Astrocyte of the hippocampus (primary cell): ENCODE results near the gene GOLPH3L.
"Not testable (repeated sequence)": the region's sequence is repeated elsewhere in the genome, so short reads cannot be mapped to it uniquely, and the experiment has no call there.

ENCODE experiments used
- DNase-seq: peaks from one replicate; pipeline ENCODE4 v3.0.0; 2011; ENCODE audit warnings: low read depth, low spot score

The GOLPH3L gene

DNA sequence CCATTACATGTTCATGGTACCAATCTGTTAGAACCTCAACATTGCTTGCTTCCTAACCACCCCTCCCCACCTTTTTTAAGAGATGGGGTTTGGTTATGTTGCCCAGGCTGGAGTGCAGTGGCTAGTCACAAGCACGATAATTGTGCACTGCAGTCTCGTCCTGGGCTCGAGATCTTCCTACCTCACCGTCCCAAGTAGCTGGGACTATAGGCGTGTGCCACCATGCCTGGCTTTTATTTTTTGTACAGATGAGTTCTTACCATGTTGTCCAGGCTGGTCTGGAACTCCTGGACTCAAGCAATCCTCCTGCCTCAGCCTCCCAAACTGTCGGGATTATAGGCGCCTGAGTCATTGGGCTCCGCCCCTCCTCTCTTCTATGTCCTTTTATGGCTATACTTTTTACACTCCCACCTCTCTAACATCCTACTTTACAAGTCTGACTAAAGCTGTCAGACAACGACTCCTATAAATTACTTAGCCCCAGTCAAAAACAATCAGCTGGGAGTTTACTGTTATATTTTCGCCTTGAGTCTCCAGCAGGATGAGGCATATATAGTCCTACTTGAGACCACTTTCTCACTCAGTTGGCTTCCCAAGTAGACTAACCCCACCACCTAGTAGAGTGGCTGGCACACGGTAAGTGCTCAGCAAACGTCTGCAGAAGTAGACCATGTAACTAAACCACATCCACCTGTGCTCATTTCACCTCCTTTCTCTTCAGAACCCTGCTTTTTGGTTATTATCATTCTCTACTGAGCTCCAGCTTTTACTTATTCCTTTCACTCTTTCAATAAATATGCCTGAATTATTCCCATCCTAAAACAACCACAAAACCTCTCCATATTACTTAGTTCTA lies 81.4 kb downstream of the GOLPH3L start:
- DNase-seq: no peak

DNA sequence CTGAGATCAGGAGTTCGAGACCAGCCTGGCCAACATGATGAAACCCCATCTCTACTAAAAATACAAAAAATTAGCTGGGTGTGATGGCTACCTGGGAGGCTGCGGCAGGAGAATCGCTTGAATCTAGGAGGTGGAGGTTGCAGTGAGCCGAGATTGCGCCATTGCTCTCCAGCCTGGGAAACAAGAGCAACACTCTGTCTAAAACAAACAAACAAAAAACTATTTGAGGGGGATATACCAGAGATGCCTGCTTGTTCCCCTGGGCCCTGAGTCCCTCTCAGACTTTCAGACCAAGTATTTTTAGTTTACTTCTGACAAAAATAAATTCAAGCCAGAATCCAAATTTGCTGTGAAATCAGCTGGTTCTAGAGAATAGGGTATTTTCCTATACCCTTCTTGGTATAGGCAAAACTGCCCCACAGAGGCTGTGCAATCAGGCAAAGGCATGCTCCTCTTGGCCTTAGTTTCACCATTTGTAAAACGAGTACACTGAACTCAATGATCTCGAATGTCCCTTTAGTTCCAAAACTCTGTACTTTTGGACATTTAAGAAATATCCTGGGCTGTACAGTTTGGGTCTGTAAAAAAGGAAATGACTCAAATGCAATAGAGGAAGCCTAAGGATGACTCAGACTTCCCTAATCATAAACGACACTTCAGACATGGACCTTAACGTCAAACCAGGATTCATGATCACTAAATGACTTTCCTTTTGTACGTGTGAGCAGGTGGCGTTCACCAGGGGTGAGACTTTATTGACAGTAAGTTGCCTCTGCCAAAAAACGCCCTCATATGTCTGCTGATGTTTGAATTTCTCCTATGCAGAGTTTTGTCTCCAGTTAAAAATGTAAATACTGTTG lies 83.7 kb downstream of the GOLPH3L start:
- peak; percentile 58 for DNase-seq

DNA sequence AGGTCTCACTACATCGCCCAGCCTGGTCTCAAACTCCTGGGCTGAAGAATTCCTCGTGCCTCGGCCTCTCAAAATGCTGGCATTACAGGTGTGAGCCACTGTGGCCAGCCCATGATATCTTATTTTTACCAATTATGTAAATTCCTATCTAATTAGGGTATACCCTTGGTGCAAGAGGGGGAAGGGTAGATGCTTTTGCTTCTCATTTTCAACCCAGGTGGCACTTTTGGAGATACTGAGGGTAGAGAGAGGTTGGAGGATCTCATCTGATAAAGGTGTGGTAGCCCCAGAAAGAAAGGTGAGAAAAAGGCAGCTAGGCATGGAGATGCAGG lies 85.0 kb downstream of the GOLPH3L start:
- DNase-seq: no peak

DNA sequence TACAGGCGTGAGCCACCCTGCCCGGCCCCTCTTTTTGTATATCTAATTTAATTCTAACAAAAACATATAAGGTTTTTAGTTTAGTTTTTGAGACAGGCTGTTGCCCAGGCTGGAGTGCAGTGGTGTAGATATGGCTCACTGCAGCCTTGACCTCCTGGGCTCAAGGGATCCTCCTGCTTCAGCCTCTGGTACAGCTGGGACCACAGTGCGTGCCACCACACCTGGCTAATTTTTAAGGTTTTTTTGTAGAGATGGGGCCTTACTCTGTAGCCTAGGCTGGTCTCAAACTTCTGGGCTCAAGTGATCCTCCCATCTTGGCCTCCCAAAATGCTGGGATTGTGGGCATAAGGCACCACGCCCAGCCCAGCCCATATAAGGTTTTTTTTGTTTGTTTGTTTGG lies 86.4 kb downstream of the GOLPH3L start:
- DNase-seq: no peak

DNA sequence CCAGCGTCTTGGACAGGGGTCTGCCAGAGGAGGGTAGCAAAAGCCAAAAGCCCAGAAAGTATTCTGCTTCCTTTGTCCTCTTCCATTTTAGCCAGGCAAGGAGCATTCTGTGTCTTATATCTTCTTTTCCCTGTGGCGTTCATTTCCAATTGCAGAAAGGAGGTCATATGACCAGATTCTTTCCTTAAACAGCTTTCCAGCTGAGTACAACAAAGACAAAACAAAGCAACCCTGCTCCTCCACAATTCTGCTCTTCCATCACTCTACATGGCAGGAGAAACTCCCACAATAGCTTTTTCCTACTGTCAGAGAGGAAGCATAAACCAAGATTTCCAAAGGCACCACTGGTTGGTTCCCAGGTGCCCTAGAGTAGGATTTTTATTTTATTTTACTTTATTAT lies 87.2 kb downstream of the GOLPH3L start:
- DNase-seq: peak; percentile 34

DNA sequence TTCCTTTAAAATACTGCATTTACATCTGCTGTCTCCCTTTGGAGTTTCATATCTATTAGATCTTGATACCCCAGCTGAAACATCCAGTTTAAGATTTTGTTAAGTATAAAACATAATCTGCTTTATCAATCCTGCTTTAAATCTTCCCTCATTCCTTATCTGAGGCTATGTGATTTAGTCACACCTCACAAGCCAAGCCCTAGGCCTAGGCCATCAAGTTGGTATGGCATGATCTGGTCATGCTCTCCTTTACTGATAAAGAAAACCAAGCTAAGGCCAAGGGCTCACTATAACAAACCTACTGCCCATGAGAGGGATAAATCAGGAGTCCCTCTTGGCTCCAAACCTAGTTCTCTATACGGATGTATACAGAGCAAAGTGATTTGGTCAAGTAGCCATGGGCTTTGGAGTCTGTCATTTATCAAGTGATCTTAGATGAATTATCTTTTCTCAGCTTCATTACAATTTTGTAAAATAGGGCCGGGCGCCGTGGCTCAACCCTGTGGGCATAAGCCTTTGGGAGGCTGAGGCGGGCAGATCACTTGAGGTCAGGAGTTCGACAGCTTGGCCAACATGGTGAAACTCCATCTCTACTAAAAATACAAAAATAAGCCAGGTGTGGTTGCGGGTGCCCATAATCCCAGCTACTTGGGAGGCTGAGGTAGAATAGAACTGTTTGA lies 90.4 kb downstream of the GOLPH3L start:
- DNase-seq: no peak

DNA sequence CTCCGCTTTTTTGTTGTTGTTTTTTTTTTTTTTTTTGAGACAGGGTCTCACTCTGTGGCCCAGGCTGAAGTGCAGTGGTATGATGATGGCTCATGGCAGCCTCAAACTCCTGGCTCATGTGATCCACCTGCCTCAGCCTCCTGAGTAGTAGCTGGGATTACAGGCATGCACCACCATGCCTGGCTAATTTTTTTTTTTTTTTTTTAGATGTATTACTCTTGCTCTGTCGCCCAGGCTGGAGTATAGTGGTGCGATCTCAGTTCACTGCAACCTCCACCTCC lies 91.6 kb downstream of the GOLPH3L start:
- DNase-seq: not testable (repeated sequence)

DNA sequence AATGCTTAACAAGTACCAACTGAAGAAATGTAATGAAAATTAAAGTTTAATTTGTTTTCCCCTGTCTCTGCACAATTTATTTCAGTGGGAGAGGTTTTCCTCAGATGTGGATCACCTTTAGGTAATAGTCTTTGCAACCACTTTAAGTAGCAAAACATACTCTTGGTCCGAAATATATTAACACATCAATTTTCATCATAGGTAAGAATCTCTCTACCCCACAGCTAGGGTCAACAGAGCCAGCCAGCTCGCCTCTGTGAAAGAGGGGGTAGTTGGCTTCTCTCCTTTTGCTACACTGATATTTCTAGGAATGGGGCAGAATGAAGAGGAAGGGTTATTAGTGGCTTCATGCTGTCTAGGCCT lies 92.7 kb downstream of the GOLPH3L start:
- DNase-seq: no peak

DNA sequence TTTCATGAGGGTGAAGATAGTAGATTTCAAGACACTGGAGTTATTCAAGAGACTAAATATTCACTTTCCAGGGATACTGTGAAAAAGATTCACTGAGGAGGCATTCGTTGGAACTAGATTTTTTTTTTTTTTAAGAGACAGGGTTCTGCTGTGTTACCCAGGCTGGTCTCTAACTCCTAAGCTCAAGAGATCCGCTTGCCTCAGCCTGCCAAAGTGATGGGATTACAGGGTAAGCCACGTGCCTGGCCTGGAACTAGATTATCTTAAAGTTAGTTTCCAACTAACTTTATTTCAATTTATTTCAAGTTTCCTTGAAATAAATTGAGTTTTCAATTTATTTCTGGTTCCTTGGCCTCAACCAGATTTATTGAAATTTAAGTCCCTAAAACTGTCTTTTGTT lies 93.2 kb downstream of the GOLPH3L start:
- DNase-seq: no peak

DNA sequence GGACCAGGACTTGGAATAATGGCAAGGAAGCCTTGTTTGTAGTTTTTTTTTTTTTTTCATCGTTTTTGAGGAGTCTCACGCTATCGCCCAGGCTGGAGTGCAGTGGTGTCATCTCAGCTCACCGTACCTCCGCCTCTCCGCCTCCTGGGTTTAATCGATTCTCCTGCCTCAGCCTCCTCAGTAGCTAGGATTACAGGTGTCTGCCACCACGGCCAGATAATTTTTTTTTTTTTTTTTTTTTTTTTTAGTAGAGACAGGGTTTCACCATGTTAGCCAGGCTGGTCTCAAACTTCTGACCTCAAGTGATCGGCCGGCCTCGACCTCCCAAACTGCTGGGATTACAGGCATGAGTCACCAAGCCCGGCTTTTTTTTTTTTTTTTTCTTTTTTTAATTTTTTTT lies 94.6 kb downstream of the GOLPH3L start:
- not testable (repeated sequence) for DNase-seq

DNA sequence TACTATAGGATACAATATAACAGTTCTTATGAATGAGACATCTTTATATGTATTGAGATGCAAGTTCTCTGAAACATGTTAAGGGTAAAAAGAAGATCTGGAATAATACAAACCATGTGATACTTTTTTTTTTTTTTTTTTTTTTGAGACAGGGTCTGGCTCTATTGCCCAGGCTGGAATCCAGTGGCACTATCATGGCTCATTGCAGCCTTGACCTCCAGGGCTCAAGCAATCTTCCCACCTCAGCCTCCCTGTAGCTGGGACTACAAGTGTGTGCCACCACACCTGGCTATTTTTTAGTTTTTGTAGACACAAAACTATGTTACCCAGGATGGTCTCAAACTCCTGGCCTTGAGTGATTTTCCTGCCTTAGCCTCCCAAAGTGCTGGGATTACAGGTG lies 95.4 kb downstream of the GOLPH3L start:
- DNase-seq: no peak

DNA sequence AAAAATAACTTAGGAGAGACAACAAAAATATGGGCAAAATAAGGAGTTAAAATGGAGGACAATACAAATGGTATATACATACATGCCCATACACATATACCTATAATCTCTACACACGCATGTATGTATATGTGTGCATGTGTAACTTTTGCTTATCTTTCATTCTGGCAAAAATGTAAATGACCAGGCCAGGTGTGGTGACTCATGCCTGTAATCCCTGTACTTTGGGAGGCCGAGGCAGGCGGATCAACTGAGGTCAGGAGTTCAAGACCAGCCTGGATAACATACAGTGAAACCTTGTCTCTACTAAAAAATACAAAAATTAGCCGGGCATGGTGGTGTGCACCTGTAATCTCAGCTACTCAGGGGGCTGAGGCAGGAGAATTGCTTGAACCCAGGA lies 98.6 kb downstream of the GOLPH3L start:
- DNase-seq: not testable (repeated sequence)

DNA sequence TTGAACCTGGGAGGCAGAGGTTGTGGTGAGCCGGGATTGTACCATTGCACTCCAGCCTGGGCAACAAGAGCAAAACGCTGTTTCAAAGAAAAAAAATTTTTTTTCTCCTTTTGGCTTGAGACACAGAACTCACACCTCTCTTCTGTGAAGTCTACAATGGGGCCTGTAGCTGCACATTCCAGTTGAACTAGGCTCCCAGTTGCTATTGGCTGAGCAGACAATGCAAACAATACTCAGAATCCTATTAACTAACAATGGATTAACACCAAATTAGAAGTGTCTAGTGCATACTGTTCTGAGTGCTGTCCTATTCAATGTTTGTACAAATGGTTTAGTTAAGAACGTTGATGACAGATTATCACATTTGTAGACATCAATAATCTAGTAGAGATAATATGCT lies 100.0 kb downstream of the GOLPH3L start:
- DNase-seq: no peak
